Neural progenitor cell (in vitro differentiated cells): ENCODE results near the gene KRTCAP2. TPM values are rescaled to one million over a fixed set of nuclear protein-coding genes. Genes with fewer than 3 reads are reported as not detected.

Experiments used
- DNase-seq: peaks from one replicate; pipeline ENCODE4 v3.0.0-alpha.2; 2016; ENCODE audit warnings: low spot score
- H2AFZ ChIP-seq: fragments of 200-600 bp; sonication (generic); replicated peaks from 2 replicates; pipeline ENCODE4 v1.6.1; 2016; ENCODE audit warnings: antibody characterized with exemption
- H3F3A ChIP-seq: fragments of 200-600 bp; sonication (generic); 2 replicates; pipeline ENCODE4 v1.6.1; 2016; ENCODE audit warnings: antibody characterized with exemption, low read depth
- H3K27ac ChIP-seq: fragments of 200-600 bp; sonication (generic); 2 replicates; pipeline ENCODE4 v1.5.1; 2016; ENCODE audit warnings: mild to moderate bottlenecking
- H3K27me3 ChIP-seq: fragments of 200-600 bp; sonication (generic); 2 replicates; pipeline ENCODE4 v1.6.1; 2016; ENCODE audit warnings: mild to moderate bottlenecking, moderate library complexity
- H3K36me3 ChIP-seq: fragments of 200-600 bp; sonication (generic); 2 replicates; pipeline ENCODE4 v1.5.1; 2016
- H3K4me1 ChIP-seq: fragments of 200-600 bp; sonication (generic); 2 replicates; pipeline ENCODE4 v1.6.1; 2016; ENCODE audit warnings: mixed run types
- H3K4me2 ChIP-seq: fragments of 200-600 bp; sonication (generic); 2 replicates; pipeline ENCODE4 v1.6.1; 2016
- H3K4me3 ChIP-seq: fragments of 200-600 bp; sonication (generic); 2 replicates; pipeline ENCODE4 v1.5.1; 2016
- H3K79me2 ChIP-seq: fragments of 200-600 bp; sonication (generic); 2 replicates; pipeline ENCODE4 v1.6.1; 2016; ENCODE audit warnings: low read depth
- H3K9ac ChIP-seq: fragments of 200-600 bp; sonication (generic); 2 replicates; pipeline ENCODE4 v1.6.1; 2016
- H3K9me3 ChIP-seq: fragments of 200-600 bp; sonication (generic); 2 replicates; pipeline ENCODE4 v1.5.1; 2016; ENCODE audit warnings: low read depth
- H4K20me1 ChIP-seq: fragments of 200-600 bp; sonication (generic); 2 replicates; pipeline ENCODE4 v1.6.1; 2016; ENCODE audit warnings: low read depth
- H3K27ac Mint-ChIP-seq: 3 replicates; pipeline ENCODE4 v1.8.0; 2021; ENCODE audit warnings: mixed read lengths
- H3K27me3 Mint-ChIP-seq: 2 replicates; pipeline ENCODE4 v1.8.0; 2022; ENCODE audit warnings: low read depth, mild to moderate bottlenecking, inconsistent platforms, moderate library complexity, mixed read lengths; ENCODE audit not compliant: insufficient read depth
- H3K36me3 Mint-ChIP-seq: 3 replicates; pipeline ENCODE4 v1.8.0; 2021; ENCODE audit warnings: mixed read lengths
- H3K4me1 Mint-ChIP-seq: 3 replicates; pipeline ENCODE4 v1.8.0; 2021; ENCODE audit warnings: mixed read lengths
- H3K4me3 Mint-ChIP-seq: 3 replicates; pipeline ENCODE4 v1.8.0; 2021; ENCODE audit warnings: mild to moderate bottlenecking, moderate library complexity, mixed read lengths
- H3K9me3 Mint-ChIP-seq: 3 replicates; pipeline ENCODE4 v1.8.0; 2020; ENCODE audit warnings: mixed read lengths
- CTCF ChIP-seq: fragments of 200-600 bp; sonication (generic); IDR thresholded peaks from 2 replicates; pipeline ENCODE4 v1.5.1; 2017; ENCODE audit warnings: antibody characterized with exemption, mild to moderate bottlenecking
- EZH2 ChIP-seq: fragments of 200-600 bp; sonication (generic); IDR thresholded peaks from 2 replicates; pipeline ENCODE4 v1.6.1; 2017; ENCODE audit warnings: antibody characterized with exemption, mild to moderate bottlenecking, moderate library complexity
- EZH2phosphoT487 ChIP-seq: fragments of 200-600 bp; sonication (generic); IDR thresholded peaks from 2 replicates; pipeline ENCODE4 v1.6.1; 2017; ENCODE audit warnings: antibody characterized with exemption
- total RNA-seq: library from RNA; depleted of rRNA; stranded (reverse); fragments of >200 nt; gene quantifications from 2 replicates; pipeline ENCODE4 v1.2.3, GENCODE V29; 2015; ENCODE audit warnings: low replicate concordance

The KRTCAP2 gene
- total RNA-seq, 1 donor from 2014 or later = 37.8 TPM

- no peak overlapping the region for H3K9ac ChIP-seq
Observed at GRCh38 chr1:155130272-155131006, 42.7 kb downstream of the KRTCAP2 start.

GRCh38 chr1:155128755-155129473 is 44.2 kb downstream of the KRTCAP2 start:
- H3K27ac Mint-ChIP-seq = no peak overlapping the region
- no peaks in the 10 kb centered on the region for H3K36me3 ChIP-seq
- TF ChIP-seq CTCF (no peak), EZH2 (no peak), EZH2phosphoT487 (no peak)
- H3K36me3 Mint-ChIP-seq = peaks cover 2% of the 10 kb centered on the region
- no peak overlapping the region for H3K9ac ChIP-seq
- H3K27me3 ChIP-seq = peaks cover 70% of the 10 kb centered on the region
- H3K4me1 ChIP-seq = peaks cover 59% of the 10 kb centered on the region
- no peak overlapping the region for H3K27ac ChIP-seq
- DNase-seq = no peak
- H4K20me1 ChIP-seq = peaks cover 13% of the 10 kb centered on the region
- no peak overlapping the region for H2AFZ ChIP-seq
- H3K79me2 ChIP-seq = no peaks in the 10 kb centered on the region
- H3K4me3 ChIP-seq = peak overlapping the region; percentile 64
- no peaks in the 10 kb centered on the region for H3K9me3 ChIP-seq
- H3K4me2 ChIP-seq = peak overlapping the region; percentile 95
- peaks cover 52% of the 10 kb centered on the region for H3K27me3 Mint-ChIP-seq
- H3K4me3 Mint-ChIP-seq = peak overlapping the region; percentile 83
- H3K4me1 Mint-ChIP-seq = peaks cover 53% of the 10 kb centered on the region
- H3K9me3 Mint-ChIP-seq = no peaks in the 10 kb centered on the region
- H3F3A ChIP-seq = peaks cover 39% of the 10 kb centered on the region

More at GRCh38 chr1:155130272-155131006, 42.7 kb downstream of the KRTCAP2 start:
- H3K27ac Mint-ChIP-seq = no peak overlapping the region
- peaks cover 2% of the 10 kb centered on the region for H3K36me3 Mint-ChIP-seq
- Histone ChIP-seq H3K4me1 (peaks cover 54% of the 10 kb centered on the region), H3K36me3 (no peaks in the 10 kb centered on the region), H3K4me3 (no peak overlapping the region), H3K9me3 (no peaks in the 10 kb centered on the region), H3K4me2 (peak overlapping the region; percentile 42), H3K27me3 (peaks cover 54% of the 10 kb centered on the region), H3K27ac (no peak overlapping the region), H3K79me2 (no peaks in the 10 kb centered on the region), H2AFZ (no peak overlapping the region), H4K20me1 (peaks cover 9% of the 10 kb centered on the region), H3F3A (peaks cover 42% of the 10 kb centered on the region)
- TF ChIP-seq EZH2 = no peak
- no peak for TF ChIP-seq CTCF
- TF ChIP-seq EZH2phosphoT487 = no peak
- H3K9me3 Mint-ChIP-seq = no peaks in the 10 kb centered on the region
- peaks cover 42% of the 10 kb centered on the region for H3K27me3 Mint-ChIP-seq
- H3K4me1 Mint-ChIP-seq = peaks cover 60% of the 10 kb centered on the region
- DNase-seq = no peak
- H3K4me3 Mint-ChIP-seq = peak overlapping the region; percentile 83

- H3K27me3 ChIP-seq = peaks cover 77% of the 10 kb centered on the region
- H4K20me1 ChIP-seq = peaks cover 13% of the 10 kb centered on the region
- H3K79me2 ChIP-seq = no peaks in the 10 kb centered on the region
- no peak overlapping the region for H3K9ac ChIP-seq
- no peak for DNase-seq
- H3K36me3 Mint-ChIP-seq = peaks cover 1% of the 10 kb centered on the region
- H3K9me3 Mint-ChIP-seq = no peaks in the 10 kb centered on the region
- H3K4me3 ChIP-seq = peak overlapping the region; percentile 64
- H3K27ac Mint-ChIP-seq = no peak overlapping the region
- peaks cover 51% of the 10 kb centered on the region for H3K27me3 Mint-ChIP-seq
- TF ChIP-seq CTCF = no peak
- TF ChIP-seq EZH2 = no peak
- no peaks in the 10 kb centered on the region for H3K36me3 ChIP-seq
- no peaks in the 10 kb centered on the region for H3K9me3 ChIP-seq
- peak overlapping the region; percentile 83 for H3K4me3 Mint-ChIP-seq
- H3K4me1 ChIP-seq = peaks cover 59% of the 10 kb centered on the region
- H3K4me1 Mint-ChIP-seq = peaks cover 51% of the 10 kb centered on the region
- peaks cover 39% of the 10 kb centered on the region for H3F3A ChIP-seq
- no peak overlapping the region for H3K27ac ChIP-seq
- peak overlapping the region; percentile 95 for H3K4me2 ChIP-seq
- no peak overlapping the region for H2AFZ ChIP-seq
Observed at GRCh38 chr1:155127967-155128754, 44.9 kb downstream of the KRTCAP2 start.
